Nephron (organoid): ENCODE data around the gene POLD4.

Source experiments
- H3K27ac Mint-ChIP-seq, 3 experiments: 2 replicates each; pipeline ENCODE4 v1.8.0; 2020; ENCODE audit warnings: mixed read lengths in 3 of 3, mild to moderate bottlenecking in 2 of 3, moderate library complexity in 1 of 3
- H3K27me3 Mint-ChIP-seq: 2 replicates; pipeline ENCODE4 v1.8.0; 2021; ENCODE audit warnings: low read depth, mild to moderate bottlenecking, moderate library complexity, mixed read lengths
- H3K36me3 Mint-ChIP-seq: 2 replicates; pipeline ENCODE4 v1.8.0; 2020; ENCODE audit warnings: low read depth, mixed read lengths
- H3K4me1 Mint-ChIP-seq: 2 replicates; pipeline ENCODE4 v1.8.0; 2020; ENCODE audit warnings: mixed read lengths
- H3K4me3 Mint-ChIP-seq, 3 experiments: 2 replicates each; pipeline ENCODE4 v1.8.0; 2020; ENCODE audit warnings: mild to moderate bottlenecking in 3 of 3, mixed read lengths in 3 of 3, moderate library complexity in 2 of 3
- H3K9me3 Mint-ChIP-seq: 2 replicates; pipeline ENCODE4 v1.8.0; 2020; ENCODE audit warnings: mixed read lengths
- TF ChIP-seq, protein P1 (sequence below), 3 experiments: fragments of 200-600 bp; sonication (generic); IDR thresholded peaks; one replicate each; pipeline ENCODE4 v1.5.0; 2021; ENCODE audit warnings: antibody characterized with exemption in 3 of 3; ENCODE audit not compliant: unreplicated experiment in 3 of 3

POLD4 gene

DNA sequence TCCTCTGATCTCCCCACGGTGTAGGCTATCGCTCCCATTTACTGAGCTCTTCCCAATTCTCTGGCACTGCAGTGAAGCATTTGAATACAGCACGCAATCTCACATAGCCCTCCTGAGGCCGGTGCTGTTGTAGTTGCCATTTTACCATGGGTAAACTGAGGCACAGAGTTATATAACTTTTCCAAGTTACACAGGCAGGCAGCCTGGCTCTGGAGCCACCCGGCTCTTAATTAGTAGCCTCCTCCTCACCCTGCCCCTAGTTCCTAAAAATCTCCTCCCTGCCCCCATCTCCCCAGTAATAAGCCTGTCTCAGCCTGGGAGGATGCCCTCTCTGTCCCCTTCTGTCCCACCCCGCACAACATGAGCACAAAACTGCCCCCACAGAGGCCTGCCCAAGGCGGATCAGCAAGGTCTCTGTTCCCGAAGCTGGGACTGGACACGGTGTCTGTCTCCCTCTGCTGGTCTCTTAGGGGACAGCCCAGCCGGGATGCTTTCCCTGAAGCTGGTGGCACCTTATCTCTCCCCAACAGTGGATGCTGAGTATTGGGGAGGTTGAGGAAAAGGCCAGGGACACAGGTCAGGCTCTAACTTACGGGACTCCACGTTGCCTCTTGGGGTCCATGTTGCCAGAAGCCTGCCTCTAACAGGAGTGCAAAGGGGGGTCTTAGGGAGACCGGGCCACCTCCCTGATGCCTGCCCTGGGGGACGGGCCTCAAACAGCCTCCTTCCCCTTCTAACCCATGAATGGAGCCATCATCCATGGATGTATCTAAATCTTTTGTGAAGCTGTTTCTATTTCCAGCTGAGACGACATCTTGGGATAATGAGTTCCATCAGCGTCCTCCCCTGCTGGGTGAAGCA lies 29.2 kb upstream of the POLD4 start:
- Mint-ChIP-seq H3K4me1 (peaks cover 14% of the 10 kb centered on the region), H3K27me3 (peaks cover 16% of the 10 kb centered on the region), H3K4me3 (no peak overlapping the region), H3K36me3 (no peaks in the 10 kb centered on the region), H3K9me3 (no peaks in the 10 kb centered on the region), H3K27ac (peak overlapping the region in 2 of 3 experiments; percentile 4 to 12)
- TF ChIP-seq, protein P1, sequence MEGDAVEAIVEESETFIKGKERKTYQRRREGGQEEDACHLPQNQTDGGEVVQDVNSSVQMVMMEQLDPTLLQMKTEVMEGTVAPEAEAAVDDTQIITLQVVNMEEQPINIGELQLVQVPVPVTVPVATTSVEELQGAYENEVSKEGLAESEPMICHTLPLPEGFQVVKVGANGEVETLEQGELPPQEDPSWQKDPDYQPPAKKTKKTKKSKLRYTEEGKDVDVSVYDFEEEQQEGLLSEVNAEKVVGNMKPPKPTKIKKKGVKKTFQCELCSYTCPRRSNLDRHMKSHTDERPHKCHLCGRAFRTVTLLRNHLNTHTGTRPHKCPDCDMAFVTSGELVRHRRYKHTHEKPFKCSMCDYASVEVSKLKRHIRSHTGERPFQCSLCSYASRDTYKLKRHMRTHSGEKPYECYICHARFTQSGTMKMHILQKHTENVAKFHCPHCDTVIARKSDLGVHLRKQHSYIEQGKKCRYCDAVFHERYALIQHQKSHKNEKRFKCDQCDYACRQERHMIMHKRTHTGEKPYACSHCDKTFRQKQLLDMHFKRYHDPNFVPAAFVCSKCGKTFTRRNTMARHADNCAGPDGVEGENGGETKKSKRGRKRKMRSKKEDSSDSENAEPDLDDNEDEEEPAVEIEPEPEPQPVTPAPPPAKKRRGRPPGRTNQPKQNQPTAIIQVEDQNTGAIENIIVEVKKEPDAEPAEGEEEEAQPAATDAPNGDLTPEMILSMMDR (IDR thresholded peaks at IDR 0.05; ENCODE audit: unreplicated experiment in 3 of 3) = peak; percentile 94 to 98 (median 97)

DNA sequence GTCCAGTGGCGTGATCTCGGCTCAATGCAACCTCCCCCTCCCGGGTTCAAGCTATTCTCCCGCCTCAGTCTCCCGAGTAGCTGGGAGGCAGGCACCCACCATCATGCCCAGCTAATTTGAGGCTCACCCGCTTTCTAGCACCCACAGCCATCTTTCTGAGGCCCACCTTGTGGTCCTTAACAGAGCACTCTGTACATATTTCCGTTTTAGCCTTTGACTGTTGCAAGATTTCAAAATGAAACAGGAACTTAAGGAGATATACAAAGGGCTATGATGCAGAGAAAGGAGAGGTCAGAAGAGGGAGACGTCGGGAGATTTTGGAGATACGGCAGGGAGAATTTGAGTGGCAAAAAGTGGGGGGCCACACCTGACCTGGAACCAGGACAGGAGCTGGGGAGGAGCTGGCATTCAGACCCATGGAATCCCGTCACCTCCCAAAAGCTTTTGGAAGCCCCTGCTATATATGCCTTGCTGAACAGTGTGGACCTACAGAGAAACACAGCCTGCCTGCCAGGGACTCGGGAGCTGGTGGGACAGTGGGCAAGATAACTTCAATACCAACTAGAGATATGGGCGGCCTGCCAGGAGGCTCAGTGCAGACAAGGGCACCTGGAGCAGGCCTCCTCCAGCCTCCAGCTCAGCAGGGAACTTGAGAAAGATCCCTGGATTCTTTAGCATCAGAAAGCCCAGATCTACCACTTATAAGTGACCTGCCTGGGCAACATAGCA lies 28.1 kb upstream of the POLD4 start:
- Mint-ChIP-seq H3K9me3 (no peaks in the 10 kb centered on the region), H3K27ac (peak overlapping the region in 1 of 3 experiments; percentile 4), H3K27me3 (peaks cover 23% of the 10 kb centered on the region), H3K4me1 (peaks cover 16% of the 10 kb centered on the region), H3K4me3 (no peak overlapping the region), H3K36me3 (no peaks in the 10 kb centered on the region)
- TF ChIP-seq, protein P1 (IDR thresholded peaks at IDR 0.05; ENCODE audit: unreplicated experiment in 3 of 3) = no peak

DNA sequence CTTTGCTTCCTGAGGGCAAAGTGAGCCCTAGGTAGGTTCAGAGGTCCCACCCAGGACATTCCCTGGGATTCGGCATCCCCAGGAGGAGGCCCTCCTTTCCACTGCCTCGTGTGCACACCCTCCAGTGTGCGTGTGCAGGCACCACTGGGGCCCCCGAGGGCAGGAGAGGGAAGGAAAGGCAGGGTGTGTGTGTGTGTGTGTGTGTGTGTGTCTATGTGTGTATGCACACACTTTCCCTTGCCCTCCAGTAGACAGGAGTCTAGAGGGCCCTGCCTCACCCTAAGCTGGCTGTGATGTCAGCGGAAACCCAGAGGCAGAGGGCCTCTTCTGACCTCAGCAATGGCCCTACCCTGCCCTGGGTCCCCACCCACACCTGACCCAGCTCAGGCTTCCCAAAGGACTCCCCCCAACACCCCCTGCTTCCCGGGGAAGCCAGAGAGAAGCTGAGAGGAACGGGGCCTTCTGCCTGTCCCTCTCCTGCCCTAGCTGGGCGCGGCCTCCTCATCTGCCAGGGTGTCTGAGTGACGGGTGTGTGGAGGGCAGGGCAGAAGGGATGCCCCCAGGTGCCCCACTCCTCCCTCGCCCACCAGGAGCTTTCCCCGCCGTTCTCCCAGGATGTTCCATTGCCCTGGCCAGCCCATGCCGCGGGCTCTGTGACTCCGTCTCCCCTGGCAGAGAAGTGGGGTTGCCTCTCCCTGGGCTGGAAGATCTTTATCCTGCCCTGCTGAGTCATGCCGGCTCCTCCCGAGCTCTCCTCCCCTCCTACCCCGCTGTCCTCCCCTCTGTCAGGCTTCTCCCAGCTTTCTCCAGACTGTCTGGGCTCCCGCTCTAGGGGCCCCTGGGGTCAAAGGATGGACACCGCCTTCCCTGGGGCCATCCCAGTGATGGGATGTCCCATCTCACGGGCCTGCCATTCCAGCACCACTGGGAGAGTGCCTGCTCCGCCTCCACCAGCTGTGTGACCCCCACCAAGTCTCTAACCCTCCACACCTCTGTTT lies 26.0 kb upstream of the POLD4 start:
- Mint-ChIP-seq H3K4me3 (no peak overlapping the region), H3K36me3 (no peaks in the 10 kb centered on the region), H3K27ac (peak overlapping the region in 1 of 3 experiments; percentile 44), H3K9me3 (no peaks in the 10 kb centered on the region), H3K4me1 (peaks cover 23% of the 10 kb centered on the region), H3K27me3 (peaks cover 29% of the 10 kb centered on the region)
- TF ChIP-seq, protein P1 (IDR thresholded peaks at IDR 0.05; ENCODE audit: unreplicated experiment in 3 of 3) = no peak

DNA sequence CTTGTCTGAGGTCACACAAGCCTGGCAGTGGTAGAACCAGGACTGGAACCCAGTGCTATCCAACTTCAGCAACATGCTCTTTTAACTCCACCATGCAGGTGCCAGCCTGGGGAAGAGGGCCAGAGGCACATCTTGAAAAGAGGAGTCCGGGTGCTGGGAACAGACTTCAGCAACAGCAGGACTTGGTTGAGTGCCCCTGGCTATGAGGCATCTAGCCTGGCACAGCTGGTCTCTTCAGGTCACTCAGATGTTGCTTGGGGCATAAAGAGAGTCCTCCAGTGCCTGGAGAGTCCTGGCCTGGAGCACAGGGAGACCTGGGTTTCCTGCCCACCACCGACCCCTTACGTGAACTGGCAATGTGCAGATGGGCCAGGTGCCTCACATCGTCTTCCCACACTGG lies 25.2 kb upstream of the POLD4 start:
- Mint-ChIP-seq H3K4me1 (peaks cover 28% of the 10 kb centered on the region), H3K36me3 (no peaks in the 10 kb centered on the region), H3K9me3 (no peaks in the 10 kb centered on the region), H3K27me3 (peaks cover 34% of the 10 kb centered on the region), H3K4me3 (no peak overlapping the region), H3K27ac (peak overlapping the region in 1 of 3 experiments; percentile 44)
- TF ChIP-seq, protein P1 (IDR thresholded peaks at IDR 0.05; ENCODE audit: unreplicated experiment in 3 of 3) = no peak

DNA sequence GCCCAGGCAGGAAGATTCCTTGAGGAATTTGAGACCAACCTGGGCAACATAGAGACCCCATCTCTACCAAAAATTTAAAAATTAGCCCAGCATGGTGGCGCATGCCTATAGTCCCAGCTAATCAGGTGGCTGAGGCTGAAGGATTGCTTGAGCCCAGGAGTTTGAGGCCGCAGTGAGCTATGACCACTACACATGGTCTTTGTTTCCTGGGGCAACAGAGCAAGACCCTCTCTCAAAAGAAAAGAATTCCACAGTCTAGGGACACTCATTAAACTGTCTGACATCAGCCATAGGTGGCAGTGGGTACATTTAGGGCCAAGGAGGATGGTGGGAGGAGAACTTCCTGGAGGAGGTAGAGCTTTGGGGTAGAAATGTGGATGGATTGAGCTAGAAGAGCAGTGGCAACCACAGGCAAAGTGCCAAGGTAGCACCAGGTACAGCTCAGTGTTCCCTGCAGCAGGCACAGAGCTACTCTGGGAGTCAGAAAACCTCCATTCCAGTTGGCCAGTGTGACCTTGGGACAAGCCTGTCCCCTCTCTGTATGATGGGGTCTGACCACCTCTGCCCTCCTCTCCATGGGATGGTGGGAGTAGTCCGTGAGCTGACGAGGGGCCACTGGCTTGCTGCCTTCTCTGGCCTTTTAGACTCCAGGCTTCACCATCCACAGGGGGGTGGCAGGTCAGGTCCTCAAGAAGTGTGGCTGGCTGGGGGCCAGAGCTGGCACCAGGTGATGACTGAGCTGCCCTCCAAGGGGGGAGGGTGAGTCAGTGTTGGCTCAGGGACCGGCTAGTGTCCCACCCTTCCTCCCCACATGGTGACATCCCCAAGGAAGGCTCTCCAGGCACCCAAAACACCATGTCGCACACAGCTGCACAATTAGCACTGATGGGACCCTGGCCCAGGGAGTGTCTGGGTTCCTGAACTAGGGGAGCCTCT lies 23.8 kb upstream of the POLD4 start:
- peak overlapping the region; percentile 67 to 99 (median 81) for H3K27ac Mint-ChIP-seq
- TF ChIP-seq, protein P1 (IDR thresholded peaks at IDR 0.05; ENCODE audit: unreplicated experiment in 3 of 3) = no peak
- H3K36me3 Mint-ChIP-seq = no peaks in the 10 kb centered on the region
- peaks cover 23% of the 10 kb centered on the region for H3K4me1 Mint-ChIP-seq
- no peaks in the 10 kb centered on the region for H3K9me3 Mint-ChIP-seq
- peaks cover 34% of the 10 kb centered on the region for H3K27me3 Mint-ChIP-seq
- H3K4me3 Mint-ChIP-seq = peak overlapping the region; percentile 11 to 67 (median 62)
